ENCODE data around the gene PRMT9. TPM values are rescaled to one million over a fixed set of nuclear protein-coding genes. Genes with fewer than 3 reads are reported as not detected.
A peak's percentile ranks its signal among the peaks of the same experiment; 100 is the strongest.

The PRMT9 gene
- total RNA-seq, 1 donor from 2014 or later, result 14.8 TPM

GRCh38 chr4:147633113-147633512, 50.9 kb downstream of the PRMT9 start:
- Mint-ChIP-seq H3K27ac (peak overlapping the region; percentile 30), H3K4me1 (no peaks in the 10 kb centered on the region), H3K27me3 (ENCODE audit: low read depth) (no peaks in the 10 kb centered on the region), H3K36me3 (peaks cover 55% of the 10 kb centered on the region), H3K4me3 (no peak overlapping the region), H3K9me3 (peaks cover 16% of the 10 kb centered on the region)
- TF ChIP-seq CTCF (IDR thresholded peaks at IDR 0.05; ENCODE audit: unreplicated experiment), result no peak
- DNase-seq (ENCODE audit: low spot score in 2 of 2, unreplicated experiment in 2 of 2), result no peak

GRCh38 chr4:147629783-147630730, 53.9 kb downstream of the PRMT9 start:
- Mint-ChIP-seq H3K9me3 (no peaks in the 10 kb centered on the region), H3K4me3 (no peak overlapping the region), H3K27ac (no peak overlapping the region), H3K4me1 (no peaks in the 10 kb centered on the region), H3K36me3 (peaks cover 47% of the 10 kb centered on the region), H3K27me3 (ENCODE audit: low read depth) (no peaks in the 10 kb centered on the region)
- no peak for DNase-seq (ENCODE audit: low spot score in 2 of 2, unreplicated experiment in 2 of 2)
- no peak for TF ChIP-seq CTCF (IDR thresholded peaks at IDR 0.05; ENCODE audit: unreplicated experiment)

- Mint-ChIP-seq H3K4me3 (no peak overlapping the region), H3K27me3 (ENCODE audit: low read depth) (no peaks in the 10 kb centered on the region), H3K27ac (no peak overlapping the region), H3K9me3 (no peaks in the 10 kb centered on the region), H3K4me1 (no peaks in the 10 kb centered on the region), H3K36me3 (peaks cover 41% of the 10 kb centered on the region)
- no peak for DNase-seq (ENCODE audit: low spot score in 2 of 2, unreplicated experiment in 2 of 2)
- TF ChIP-seq CTCF (IDR thresholded peaks at IDR 0.05; ENCODE audit: unreplicated experiment), result no peak
These were observed 55.5 kb downstream of the PRMT9 start for GRCh38 chr4:147628415-147628814.

GRCh38 chr4:147626903-147627302, 57.1 kb downstream of the PRMT9 start:
- H3K27me3 Mint-ChIP-seq (ENCODE audit: low read depth), result no peaks in the 10 kb centered on the region
- no peaks in the 10 kb centered on the region for H3K4me1 Mint-ChIP-seq
- H3K36me3 Mint-ChIP-seq, result peaks cover 42% of the 10 kb centered on the region
- H3K9me3 Mint-ChIP-seq, result no peaks in the 10 kb centered on the region
- no peak overlapping the region for H3K27ac Mint-ChIP-seq
- H3K4me3 Mint-ChIP-seq, result no peak overlapping the region
- no peak for DNase-seq (ENCODE audit: low spot score in 2 of 2, unreplicated experiment in 2 of 2)
- no peak for TF ChIP-seq CTCF (IDR thresholded peaks at IDR 0.05; ENCODE audit: unreplicated experiment)

GRCh38 chr4:147625733-147626132, 58.2 kb downstream of the PRMT9 start:
- Mint-ChIP-seq H3K27ac (no peak overlapping the region), H3K27me3 (ENCODE audit: low read depth) (no peaks in the 10 kb centered on the region), H3K36me3 (peaks cover 37% of the 10 kb centered on the region), H3K4me3 (no peak overlapping the region), H3K9me3 (no peaks in the 10 kb centered on the region), H3K4me1 (peaks cover 4% of the 10 kb centered on the region)
- DNase-seq (ENCODE audit: low spot score in 2 of 2, unreplicated experiment in 2 of 2), result no peak
- TF ChIP-seq CTCF (IDR thresholded peaks at IDR 0.05; ENCODE audit: unreplicated experiment), result no peak

Data from mesothelial cell of epicardium (in vitro differentiated cells).